Measurements from ENCODE around the gene HOXA7.

HOXA7 gene

GRCh38 chr7:27161214-27161720 is 4.8 kb upstream of the HOXA7 start:
- 0 to 8% methylated on average over 9 to 14 of the region's 27 CpGs for WGBS, 2 experiments (ENCODE audit: insufficient coverage in 2 of 2)
- H3K4me3 ChIP-seq (ENCODE audit: extremely low read depth, insufficient read depth, low read length, poor library complexity, severe bottlenecking) = peak overlapping the region; percentile 44

GRCh38 chr7:27160546-27161213 is 4.2 kb upstream of the HOXA7 start:
- H3K36me3 ChIP-seq (ENCODE audit: control insufficient read depth, insufficient read depth, low read length) = no peaks in the 10 kb centered on the region
- H3K4me1 ChIP-seq (ENCODE audit: control insufficient read depth, insufficient read depth, low read length, poor library complexity, severe bottlenecking) = peaks cover 4% of the 10 kb centered on the region
- 7 to 9% methylated on average over 51 to 52 of the region's 54 CpGs for WGBS, 2 experiments (ENCODE audit: insufficient coverage in 2 of 2)
- H3K27ac ChIP-seq (ENCODE audit: low read depth, low read length, severe bottlenecking) = peak overlapping the region; percentile 41
- peak overlapping the region; percentile 44 for H3K4me3 ChIP-seq (ENCODE audit: extremely low read depth, insufficient read depth, low read length, poor library complexity, severe bottlenecking)
- H3K9me3 ChIP-seq (ENCODE audit: control insufficient read depth, low read length) = no peaks in the 10 kb centered on the region

More at GRCh38 chr7:27161214-27161720, 4.8 kb upstream of the HOXA7 start:
- Histone ChIP-seq H3K4me1 (ENCODE audit: control insufficient read depth, insufficient read depth, low read length, poor library complexity, severe bottlenecking) (peaks cover 4% of the 10 kb centered on the region), H3K9me3 (ENCODE audit: control insufficient read depth, low read length) (no peaks in the 10 kb centered on the region), H3K27ac (ENCODE audit: low read depth, low read length, severe bottlenecking) (no peak overlapping the region), H3K36me3 (ENCODE audit: control insufficient read depth, insufficient read depth, low read length) (no peaks in the 10 kb centered on the region)

GRCh38 chr7:27160145-27160545 is 3.7 kb upstream of the HOXA7 start:
- Histone ChIP-seq H3K27ac (ENCODE audit: low read depth, low read length, severe bottlenecking) (no peak overlapping the region), H3K4me3 (ENCODE audit: extremely low read depth, insufficient read depth, low read length, poor library complexity, severe bottlenecking) (peak overlapping the region; percentile 44), H3K9me3 (ENCODE audit: control insufficient read depth, low read length) (no peaks in the 10 kb centered on the region), H3K4me1 (ENCODE audit: control insufficient read depth, insufficient read depth, low read length, poor library complexity, severe bottlenecking) (peaks cover 4% of the 10 kb centered on the region), H3K36me3 (ENCODE audit: control insufficient read depth, insufficient read depth, low read length) (no peaks in the 10 kb centered on the region)
- WGBS, 2 experiments (ENCODE audit: insufficient coverage in 2 of 2) = 57 to 68% methylated on average over 12 to 14 of the region's 23 CpGs

- no peaks in the 10 kb centered on the region for H3K36me3 ChIP-seq (ENCODE audit: control insufficient read depth, insufficient read depth, low read length)
- no peaks in the 10 kb centered on the region for H3K9me3 ChIP-seq (ENCODE audit: control insufficient read depth, low read length)
- WGBS, 2 experiments (ENCODE audit: insufficient coverage in 2 of 2) = 71% methylated on average over 18 to 19 of the region's 27 CpGs
- peaks cover 7% of the 10 kb centered on the region for H3K4me1 ChIP-seq (ENCODE audit: control insufficient read depth, insufficient read depth, low read length, poor library complexity, severe bottlenecking)
- no peak overlapping the region for H3K27ac ChIP-seq (ENCODE audit: low read depth, low read length, severe bottlenecking)
- H3K4me3 ChIP-seq (ENCODE audit: extremely low read depth, insufficient read depth, low read length, poor library complexity, severe bottlenecking) = peak overlapping the region; percentile 44
Observed at GRCh38 chr7:27159266-27160144, 3.0 kb upstream of the HOXA7 start.

GRCh38 chr7:27158436-27159265 is 2.2 kb upstream of the HOXA7 start:
- Histone ChIP-seq H3K36me3 (ENCODE audit: control insufficient read depth, insufficient read depth, low read length) (no peaks in the 10 kb centered on the region), H3K27ac (ENCODE audit: low read depth, low read length, severe bottlenecking) (no peak overlapping the region), H3K4me1 (ENCODE audit: control insufficient read depth, insufficient read depth, low read length, poor library complexity, severe bottlenecking) (peaks cover 7% of the 10 kb centered on the region), H3K9me3 (ENCODE audit: control insufficient read depth, low read length) (no peaks in the 10 kb centered on the region), H3K4me3 (ENCODE audit: extremely low read depth, insufficient read depth, low read length, poor library complexity, severe bottlenecking) (no peak overlapping the region)
- 41 to 45% methylated on average over 30 to 31 of the region's 35 CpGs for WGBS, 2 experiments (ENCODE audit: insufficient coverage in 2 of 2)

GRCh38 chr7:27157702-27158431 is 1.4 kb upstream of the HOXA7 start:
- Histone ChIP-seq H3K36me3 (ENCODE audit: control insufficient read depth, insufficient read depth, low read length) (no peaks in the 10 kb centered on the region), H3K4me3 (ENCODE audit: extremely low read depth, insufficient read depth, low read length, poor library complexity, severe bottlenecking) (no peak overlapping the region), H3K27ac (ENCODE audit: low read depth, low read length, severe bottlenecking) (no peak overlapping the region), H3K9me3 (ENCODE audit: control insufficient read depth, low read length) (no peaks in the 10 kb centered on the region), H3K4me1 (ENCODE audit: control insufficient read depth, insufficient read depth, low read length, poor library complexity, severe bottlenecking) (peaks cover 7% of the 10 kb centered on the region)
- WGBS, 2 experiments (ENCODE audit: insufficient coverage in 2 of 2) = 35 to 39% methylated on average over 17 to 26 of the region's 30 CpGs

- 28 to 39% methylated on average over 9 to 22 of the region's 30 CpGs for WGBS, 2 experiments (ENCODE audit: insufficient coverage in 2 of 2)
- H3K9me3 ChIP-seq (ENCODE audit: control insufficient read depth, low read length) = no peaks in the 10 kb centered on the region
- H3K4me3 ChIP-seq (ENCODE audit: extremely low read depth, insufficient read depth, low read length, poor library complexity, severe bottlenecking) = no peak overlapping the region
- H3K27ac ChIP-seq (ENCODE audit: low read depth, low read length, severe bottlenecking) = no peak overlapping the region
- peaks cover 7% of the 10 kb centered on the region for H3K4me1 ChIP-seq (ENCODE audit: control insufficient read depth, insufficient read depth, low read length, poor library complexity, severe bottlenecking)
- no peaks in the 10 kb centered on the region for H3K36me3 ChIP-seq (ENCODE audit: control insufficient read depth, insufficient read depth, low read length)
Observed at GRCh38 chr7:27156916-27157701, 634 bp upstream of the HOXA7 start.

GRCh38 chr7:27155816-27156507 is 513 bp downstream of the HOXA7 start:
- Histone ChIP-seq H3K4me1 (ENCODE audit: control insufficient read depth, insufficient read depth, low read length, poor library complexity, severe bottlenecking) (peaks cover 2% of the 10 kb centered on the region), H3K36me3 (ENCODE audit: control insufficient read depth, insufficient read depth, low read length) (no peaks in the 10 kb centered on the region), H3K4me3 (ENCODE audit: extremely low read depth, insufficient read depth, low read length, poor library complexity, severe bottlenecking) (peak overlapping the region; percentile 23), H3K27ac (ENCODE audit: low read depth, low read length, severe bottlenecking) (no peak overlapping the region), H3K9me3 (ENCODE audit: control insufficient read depth, low read length) (no peaks in the 10 kb centered on the region)
- 4 to 6% methylated on average over 51 to 57 of the region's 63 CpGs for WGBS, 2 experiments (ENCODE audit: insufficient coverage in 2 of 2)

All from mesodermal cell (in vitro differentiated cells).